Glomerular endothelial cell (primary cell): ENCODE results near the gene PDLIM5. TPM values are rescaled to one million over a fixed set of nuclear protein-coding genes. Genes with fewer than 3 reads are reported as not detected.

Source experiments
- DNase-seq: peaks from one replicate; pipeline ENCODE4 v3.0.0-alpha.2; 2011; ENCODE audit warnings: low read depth, low spot score; ENCODE audit errors: extremely low read depth
- total RNA-seq: library from RNA; depleted of rRNA; stranded (reverse); fragments of >200 nt; gene quantifications from 2 replicates; pipeline ENCODE4 v1.2.3, GENCODE V29; 2015

PDLIM5 gene
- total RNA-seq, 1 donor from 2014 or later = 168 TPM

DNA sequence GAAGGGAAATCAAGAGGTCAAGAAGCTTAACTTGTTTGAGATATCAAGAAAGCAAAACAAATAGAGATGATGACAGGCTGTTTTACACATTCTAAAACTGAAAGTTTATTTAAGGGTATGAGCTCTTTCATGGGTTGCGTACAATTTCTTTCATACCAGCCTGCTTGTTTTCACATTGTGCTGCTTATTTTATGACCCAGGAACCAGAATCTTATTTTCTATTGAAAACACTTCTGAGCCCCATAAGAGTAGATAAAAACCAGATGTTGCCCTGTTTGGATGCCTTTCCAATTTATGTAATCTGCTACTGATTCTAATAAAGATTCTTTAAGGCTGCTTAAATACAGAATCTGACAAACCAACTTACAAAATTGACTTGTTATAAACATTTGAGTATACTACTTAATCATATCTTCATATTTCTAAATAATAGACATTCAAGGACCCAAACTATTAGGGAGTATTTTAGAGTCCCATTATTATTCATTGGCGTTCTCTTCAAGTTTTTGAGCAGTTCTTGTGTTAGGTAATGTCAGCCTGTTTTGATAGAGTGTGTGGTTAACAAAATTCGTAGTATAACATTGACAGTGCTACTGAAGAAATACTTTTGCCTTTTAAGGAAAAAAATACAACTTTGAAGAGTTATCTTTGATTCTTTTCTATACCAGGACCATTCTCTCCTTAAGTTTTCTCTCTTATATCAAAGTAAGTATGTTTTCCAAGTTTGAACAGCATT lies 74.4 kb downstream of the PDLIM5 start:
- DNase-seq = no peak

DNA sequence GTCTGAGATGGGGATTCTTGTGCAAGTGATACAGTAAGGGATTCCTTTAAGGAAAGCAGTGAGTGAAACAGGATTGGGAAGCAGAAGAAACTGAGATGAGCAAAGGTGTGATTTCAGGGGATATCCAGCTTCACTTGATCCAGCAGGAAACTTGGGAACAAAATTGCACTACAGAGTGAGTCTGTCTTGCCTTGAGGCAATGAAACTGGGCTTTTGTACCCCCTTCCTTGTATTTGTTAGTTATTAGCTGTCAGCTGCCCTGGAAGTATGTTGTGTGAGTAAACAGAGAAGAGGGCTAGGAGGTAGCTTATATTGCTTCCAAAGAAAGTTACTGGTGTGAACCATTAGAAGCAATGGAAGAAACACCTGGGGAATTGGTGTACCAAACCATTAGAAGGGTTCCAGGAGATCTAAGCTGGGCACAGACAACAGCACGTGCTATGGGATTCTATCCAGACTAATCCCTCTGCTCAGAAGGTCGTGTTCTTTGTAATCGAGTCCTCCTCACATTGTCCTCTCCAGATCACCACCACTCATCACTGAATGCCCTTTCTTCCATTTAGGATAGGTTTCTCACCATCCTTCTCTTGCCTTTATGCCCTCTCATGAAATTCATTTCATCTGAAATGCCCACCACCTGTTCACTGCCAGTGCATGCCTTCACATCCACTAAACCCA lies 76.0 kb downstream of the PDLIM5 start:
- no peak for DNase-seq

DNA sequence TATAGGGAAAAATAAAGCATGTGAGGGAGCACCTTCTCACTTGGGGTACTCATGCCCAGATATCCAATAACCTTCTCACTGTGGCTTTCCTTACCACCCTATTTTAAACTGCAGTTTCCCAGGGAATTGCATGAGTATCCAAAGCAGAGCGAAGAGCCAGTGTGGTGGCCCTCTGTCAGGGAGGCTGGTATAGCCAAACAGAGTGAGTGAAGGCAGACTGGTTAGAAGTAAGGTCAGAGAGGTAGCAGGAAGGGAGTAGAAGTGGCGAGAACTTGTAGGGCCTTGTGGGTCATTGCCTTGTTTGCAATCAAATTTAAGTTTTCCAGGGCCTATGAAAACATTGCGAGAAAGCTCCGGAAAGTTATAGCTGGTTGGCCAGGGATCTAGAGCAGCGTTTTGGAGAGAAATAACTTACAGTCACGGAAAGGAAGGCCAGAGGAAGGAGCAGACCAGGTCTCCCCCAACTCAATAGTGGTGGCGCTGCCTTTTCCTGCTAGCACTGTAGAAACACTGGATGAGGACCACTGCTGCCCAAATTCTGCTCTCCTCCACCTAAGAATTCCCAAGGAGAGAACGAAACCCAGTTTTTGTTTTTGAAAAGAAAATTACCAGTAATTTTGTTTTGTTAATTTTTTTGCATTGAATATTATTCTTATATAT lies 77.2 kb downstream of the PDLIM5 start:
- no peak for DNase-seq

DNA sequence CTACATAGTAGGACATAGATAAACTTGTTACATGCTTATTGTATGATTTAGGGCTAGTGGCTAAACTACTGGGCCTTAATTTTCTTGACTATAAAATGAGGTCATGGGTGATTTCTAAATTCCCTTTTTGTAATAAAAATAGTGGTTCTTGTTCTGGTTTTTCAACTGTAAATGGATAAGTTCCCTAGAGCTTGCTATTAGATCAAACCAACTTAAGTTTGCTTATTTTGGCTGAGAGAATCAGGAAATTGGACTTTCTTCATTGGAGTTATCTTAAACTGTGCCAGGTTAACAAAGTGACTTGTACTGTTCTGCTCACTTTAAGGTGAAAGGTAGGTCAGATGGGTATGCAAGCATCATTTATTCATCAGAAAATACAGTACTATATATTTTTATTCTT lies 78.3 kb downstream of the PDLIM5 start:
- DNase-seq = no peak

DNA sequence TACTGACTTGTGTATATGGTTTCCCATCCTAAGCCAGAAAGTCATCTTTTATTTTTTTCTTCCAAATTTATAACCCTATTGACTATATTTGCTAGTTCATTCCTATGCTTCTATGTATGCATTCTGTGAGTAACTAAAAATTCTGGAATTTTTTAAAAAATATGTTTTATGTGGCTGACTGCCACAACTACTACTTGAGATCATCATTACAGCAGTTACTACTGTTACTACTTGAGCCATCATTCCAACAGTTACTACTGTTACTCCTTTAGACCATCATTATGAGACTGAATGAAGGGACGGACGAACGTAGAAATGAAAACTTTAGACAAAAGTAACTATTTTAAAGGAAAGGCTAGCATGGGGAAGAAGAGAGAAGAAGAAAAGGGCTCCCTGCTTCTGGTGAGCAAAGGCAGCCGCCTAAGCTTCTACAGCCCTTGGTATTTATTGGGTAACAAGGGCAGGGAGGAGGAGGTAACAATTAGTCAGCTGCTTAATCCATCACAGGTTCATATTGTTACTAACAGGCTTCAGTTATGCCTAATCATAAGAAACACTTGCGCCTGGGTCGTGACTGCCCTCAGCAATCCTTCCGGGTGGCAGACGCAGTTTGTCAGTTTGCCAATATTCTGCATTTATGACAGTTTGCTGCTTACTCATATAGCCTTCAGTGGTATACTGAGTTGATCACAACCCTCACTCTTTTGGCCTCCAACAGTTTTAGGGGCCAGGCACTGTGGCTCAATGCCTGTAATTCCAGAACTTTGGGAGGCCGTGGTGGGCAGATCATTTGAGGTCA lies 80.4 kb downstream of the PDLIM5 start:
- no peak for DNase-seq

DNA sequence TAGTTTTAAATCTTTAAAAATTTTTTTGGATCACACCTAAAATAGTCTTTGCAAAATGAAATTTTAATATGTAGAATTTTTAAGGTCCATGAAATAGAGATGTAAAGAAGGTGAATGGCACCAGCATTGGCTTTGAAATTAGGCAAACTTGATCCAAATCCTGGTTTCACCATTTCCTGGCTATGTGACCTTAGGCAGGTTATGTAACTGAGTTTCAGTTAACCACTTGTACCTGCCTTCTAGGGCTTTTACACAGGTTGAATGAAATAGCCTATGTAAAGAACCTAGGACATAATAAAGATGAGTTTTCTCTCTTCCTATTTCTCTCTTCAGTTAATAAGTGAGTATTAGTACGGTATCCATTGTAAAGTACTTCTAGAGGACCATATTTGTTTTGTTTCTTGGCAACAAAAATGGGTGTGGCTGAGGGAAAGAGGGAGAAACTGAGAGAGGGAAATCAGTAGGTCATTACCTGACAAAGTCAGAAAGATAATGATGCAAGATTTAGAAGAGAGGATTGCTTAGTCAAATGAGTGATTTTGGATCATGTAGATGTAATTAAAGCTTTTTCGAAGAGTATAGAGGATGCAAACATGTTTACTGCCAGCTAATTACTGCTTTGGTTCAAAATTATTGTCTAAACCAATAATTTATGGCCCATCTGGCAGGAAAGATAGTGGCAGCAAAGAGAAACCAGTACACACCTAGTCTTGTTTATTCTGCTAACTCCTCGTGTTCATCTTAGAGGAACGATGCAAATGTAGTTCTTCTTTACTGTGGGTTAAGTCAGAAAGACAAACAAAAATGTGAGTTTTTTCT lies 81.9 kb downstream of the PDLIM5 start:
- no peak for DNase-seq

DNA sequence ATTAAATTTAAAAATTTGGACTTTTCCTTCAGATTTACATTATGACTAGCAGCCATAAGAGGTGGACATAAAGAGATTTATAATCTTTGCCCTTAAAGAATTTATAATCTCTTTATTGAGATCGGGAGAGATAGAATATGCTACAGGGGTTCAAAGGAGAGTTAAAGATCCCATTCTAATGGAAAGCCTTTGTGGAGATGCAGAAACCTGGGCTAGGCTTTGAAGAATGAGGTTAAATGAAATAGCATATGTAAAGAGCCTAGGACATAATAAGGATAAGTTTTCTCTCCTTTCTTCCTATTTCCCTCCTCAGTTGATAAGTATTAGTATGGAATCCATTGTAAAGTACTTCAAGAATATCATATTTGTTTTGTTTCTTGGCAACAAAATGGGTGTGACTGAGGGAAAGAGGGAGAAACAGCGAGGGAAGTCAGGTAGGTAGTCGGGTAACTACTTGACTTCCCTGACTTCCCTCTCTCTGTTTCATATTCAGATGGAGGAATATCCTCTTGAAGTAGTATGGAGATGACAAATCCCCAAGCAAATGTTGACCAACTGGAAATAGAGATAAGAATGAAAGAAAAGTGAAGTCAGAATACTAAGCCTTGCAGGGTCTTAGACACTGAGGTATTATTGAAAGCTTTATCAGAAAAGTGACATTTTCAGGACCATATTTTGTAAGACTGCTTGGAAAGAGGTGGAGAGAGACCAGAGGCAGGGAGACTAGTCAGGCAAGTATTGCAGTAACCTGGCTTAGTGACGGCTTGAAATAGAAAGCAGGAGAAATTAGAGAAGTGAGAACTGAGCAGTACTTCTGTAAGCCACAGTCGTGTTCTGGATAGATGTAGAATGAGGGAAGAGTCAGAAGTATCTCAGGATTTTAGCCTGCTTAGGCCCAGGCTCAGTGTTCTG lies 82.9 kb downstream of the PDLIM5 start:
- no peak for DNase-seq

DNA sequence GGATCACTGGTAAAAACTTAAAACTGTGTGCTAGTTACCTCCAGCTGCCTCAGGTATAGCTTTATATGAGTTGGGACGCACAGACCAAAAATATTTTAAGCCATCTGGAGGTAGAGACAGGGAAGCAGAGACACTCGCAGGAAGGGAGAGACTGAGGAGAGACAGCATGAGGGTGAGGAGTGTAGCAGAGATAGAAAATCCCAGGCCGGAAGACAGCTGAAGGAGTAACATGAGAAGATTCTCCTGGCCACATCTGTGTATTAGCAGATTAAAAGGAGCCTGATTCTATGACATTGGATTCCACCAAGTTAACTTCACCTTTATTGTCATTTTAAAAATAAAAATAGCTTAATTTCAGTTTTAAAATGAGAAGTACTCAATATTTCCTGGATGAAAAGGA lies 84.3 kb downstream of the PDLIM5 start:
- DNase-seq = no peak

DNA sequence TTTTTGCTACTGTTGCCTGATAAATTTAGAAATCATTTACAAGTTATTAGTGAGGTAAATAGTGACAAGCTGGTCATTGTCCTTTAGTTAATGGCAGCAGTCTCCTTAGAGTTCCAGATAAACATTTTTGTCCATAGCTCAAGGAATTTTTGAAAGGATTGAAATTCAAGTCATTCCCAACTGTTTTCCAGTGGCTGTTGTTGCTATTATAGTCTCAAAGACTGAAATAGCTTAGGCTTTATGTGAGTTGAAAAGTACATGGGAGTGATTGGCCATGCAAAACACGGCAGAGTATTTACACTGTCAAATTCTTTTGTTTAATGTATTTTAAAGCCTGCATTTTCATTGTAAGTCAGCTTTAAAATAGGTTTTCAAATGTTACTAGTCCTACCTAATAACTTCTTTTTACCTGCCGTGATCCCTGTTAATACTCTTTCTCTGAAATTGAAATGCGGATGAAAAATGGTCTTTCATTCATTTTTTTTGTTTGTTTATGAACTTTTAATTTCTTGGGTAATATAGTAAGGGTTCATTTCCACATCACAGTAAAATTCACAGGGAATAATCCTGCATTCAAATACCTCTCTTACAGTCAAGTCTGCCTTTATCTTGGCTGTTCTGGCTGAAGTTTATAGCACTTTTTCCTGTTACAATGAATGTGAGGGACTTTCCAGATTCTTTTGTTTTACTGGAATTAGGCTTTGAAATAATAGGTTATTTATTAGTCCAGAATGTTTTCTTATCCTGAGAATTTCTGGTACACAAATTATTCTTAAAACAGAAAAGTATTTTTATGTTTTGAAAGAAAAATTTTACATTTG lies 85.1 kb downstream of the PDLIM5 start:
- no peak for DNase-seq

DNA sequence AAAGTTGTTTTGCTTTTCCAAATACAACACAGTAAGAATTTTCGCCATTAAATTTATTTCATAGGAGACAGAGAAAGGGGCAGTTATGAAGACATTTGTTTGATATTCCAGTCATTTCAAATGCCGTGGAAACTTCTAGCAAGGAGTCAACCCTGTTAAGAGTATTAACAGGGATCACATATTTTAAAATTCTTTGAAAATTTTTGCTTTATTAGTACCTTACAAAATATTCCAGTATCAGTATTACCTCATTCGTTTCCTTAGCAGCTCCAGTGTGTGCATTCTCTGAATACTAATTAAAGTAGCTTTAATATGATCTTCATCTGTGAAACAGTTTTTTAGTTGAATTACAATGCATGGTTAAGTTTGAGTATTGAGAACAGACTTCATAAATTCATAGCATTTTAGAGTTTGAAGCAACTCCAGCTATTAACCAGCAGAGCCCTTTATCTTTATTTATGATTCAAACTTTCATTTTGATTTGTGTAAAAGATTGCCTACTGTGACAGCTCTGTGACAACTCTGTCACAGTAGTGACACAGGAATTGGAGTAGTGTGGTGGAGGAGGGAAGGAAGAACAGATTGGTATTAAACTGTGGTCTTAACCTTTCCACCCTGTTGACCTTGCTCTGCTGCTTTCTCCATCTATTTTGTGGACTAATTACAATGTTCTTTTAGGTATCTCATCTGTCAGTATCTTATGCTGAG lies 86.3 kb downstream of the PDLIM5 start:
- DNase-seq = no peak

DNA sequence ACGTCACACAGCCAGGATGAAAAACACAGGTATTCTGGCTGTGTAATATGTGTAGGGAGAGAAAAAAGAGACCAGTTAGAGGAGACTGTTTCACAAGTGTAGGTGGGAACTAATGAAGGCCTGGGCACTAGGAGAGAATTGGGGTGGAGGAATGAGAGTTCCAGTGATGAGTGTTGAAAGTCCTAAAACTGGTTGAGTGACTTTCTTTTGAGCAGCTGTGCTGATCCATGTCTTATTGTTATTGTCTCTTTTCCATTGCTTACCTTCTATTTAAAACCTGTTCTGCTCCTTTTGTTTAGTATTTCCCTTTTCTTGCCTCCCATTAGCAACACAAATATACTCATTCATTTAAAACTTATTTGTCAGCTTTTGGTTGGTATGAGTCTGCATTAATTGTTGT lies 88.7 kb downstream of the PDLIM5 start:
- DNase-seq = no peak

DNA sequence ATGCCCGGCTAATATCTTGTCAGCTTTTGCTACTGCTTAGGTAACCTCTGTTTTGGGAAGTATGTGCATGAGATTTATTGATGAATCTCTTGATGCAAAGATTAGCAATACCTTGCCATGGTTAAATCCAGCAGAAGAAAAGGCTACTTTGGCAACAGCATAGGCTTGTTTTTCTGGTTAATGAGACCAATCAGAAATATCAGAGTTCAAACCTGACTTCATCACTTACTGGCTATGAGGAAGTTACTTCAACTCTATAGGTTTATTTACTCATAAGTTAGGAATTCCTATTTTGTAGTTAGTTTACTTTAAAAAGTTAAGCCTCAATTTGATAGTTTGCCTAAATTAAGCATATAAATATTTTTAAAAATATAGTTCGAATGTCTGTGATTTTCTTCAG lies 93.1 kb downstream of the PDLIM5 start:
- DNase-seq = no peak

DNA sequence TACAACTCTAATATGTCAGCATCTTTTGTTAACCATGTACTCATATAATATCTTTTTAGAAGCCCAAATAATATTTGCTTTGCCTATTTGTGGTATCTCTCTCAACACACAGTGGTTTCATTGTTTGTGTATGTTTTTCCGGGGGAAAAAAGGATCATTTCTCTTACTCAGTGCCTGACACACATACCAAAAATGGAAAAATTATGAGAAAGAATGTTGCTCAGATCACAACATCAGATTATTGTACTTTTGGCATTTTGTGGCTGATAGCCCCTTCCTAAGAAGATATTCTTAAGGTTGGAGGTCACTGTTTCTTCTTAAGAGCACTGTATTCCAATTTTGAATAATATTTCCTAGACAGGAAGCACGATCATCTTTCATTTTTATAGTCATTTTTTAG lies 93.6 kb downstream of the PDLIM5 start:
- DNase-seq = peak; percentile 91

DNA sequence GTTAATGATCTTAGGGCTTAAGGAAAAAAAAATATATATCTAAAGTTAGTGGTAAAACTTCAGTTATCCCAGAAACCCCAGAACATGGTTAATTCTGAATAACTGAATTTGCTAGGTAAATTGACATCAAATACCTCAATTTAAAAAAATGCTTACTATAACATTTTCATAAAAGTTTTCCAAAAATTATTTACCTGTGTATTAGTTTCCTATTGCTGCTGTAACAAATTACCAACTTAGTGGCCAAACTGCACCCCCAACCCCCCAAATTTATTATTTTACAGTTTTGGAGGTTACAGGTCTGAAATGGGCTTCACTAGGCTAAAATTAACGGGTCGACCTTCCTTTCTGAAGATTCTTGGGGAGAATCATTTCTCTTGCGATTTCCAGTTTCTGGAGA lies 95.2 kb downstream of the PDLIM5 start:
- no peak for DNase-seq

DNA sequence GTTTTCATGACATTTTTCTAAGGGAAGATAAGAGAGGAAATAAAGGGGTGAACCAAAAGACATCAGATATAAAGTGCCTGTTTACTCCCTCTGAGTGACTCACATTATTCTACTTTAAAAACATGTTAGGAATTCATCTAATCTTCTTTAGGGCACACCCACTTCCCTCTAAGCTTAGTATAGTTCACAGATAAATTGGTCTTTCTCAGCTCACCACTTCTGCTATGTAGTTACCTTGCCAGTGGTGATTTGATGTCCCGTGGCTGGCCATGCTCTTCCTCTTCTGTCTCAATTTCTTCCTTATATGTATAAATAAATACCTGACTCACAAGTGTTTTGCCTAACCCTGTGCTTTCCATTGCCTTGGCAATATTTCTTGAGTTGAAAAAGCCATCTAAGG lies 96.8 kb downstream of the PDLIM5 start:
- peak; percentile 88 for DNase-seq

DNA sequence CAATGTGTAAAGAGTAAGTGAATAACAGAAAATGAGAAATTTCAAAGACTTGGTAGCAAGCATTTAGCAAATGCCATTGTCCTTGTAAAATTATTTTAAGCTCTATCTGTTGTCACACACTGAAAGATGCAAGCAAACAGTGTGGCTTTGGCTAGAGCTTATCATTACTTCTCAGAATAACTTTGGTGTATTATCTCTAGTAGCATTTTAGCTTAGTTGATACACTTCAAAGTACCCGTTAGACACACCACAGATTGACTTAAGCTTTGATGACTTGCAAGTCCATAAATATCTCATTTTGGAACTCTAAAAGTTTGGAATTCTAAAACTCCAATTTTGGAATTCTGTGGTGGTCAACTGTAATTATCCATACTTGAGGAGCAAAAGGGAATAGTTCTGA lies 98.6 kb downstream of the PDLIM5 start:
- DNase-seq = no peak

DNA sequence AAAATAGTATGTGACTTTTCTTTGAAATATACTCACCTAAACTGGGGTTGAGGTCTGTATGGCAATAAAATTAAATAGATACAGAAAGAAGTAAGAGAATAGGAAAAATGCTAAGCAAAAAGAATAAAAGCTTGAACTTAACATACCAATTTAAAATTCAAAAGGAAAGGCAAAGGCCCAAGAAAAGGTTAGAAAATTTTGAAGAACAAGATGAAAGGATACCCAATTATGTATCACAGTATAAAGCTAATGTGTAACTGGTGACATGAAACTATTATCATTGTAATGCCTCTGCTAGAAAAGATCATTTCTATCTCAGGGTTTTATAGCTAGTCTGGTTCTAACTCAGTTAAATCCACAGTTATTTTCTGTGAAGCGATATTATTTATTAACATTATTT lies 99.1 kb downstream of the PDLIM5 start:
- no peak for DNase-seq
